Measurements from ENCODE around the gene DENND1A. TPM values are rescaled to one million over a fixed set of nuclear protein-coding genes. Genes with fewer than 3 reads are reported as not detected.
A peak's percentile ranks its signal among the peaks of the same experiment; 100 is the strongest.

DENND1A gene
- total and polyA plus RNA-seq, 2 experiments from 2014 or later: 13.1 to 28.7 TPM

- Histone ChIP-seq H3K27ac (ENCODE audit: low read depth) (no peak overlapping the region), H2AFZ (no peak overlapping the region), H3K4me3 (no peak overlapping the region), H3K36me3 (ENCODE audit: insufficient read depth) (no peaks in the 10 kb centered on the region), H3K4me2 (peak overlapping the region; percentile 28; the same call in 1 of the 2 replicates), H3K9me2 (ENCODE audit: insufficient read depth) (no peaks in the 10 kb centered on the region), H3K4me1 (ENCODE audit: insufficient read depth) (peaks cover 82% of the 10 kb centered on the region), H3K27me3 (ENCODE audit: insufficient read depth) (peaks cover 17% of the 10 kb centered on the region), H3F3A (replicated peaks; ENCODE audit: low read depth) (no peaks in the 10 kb centered on the region), H4K20me1 (replicated peaks; ENCODE audit: insufficient read depth) (no peaks in the 10 kb centered on the region), H3K79me2 (replicated peaks; ENCODE audit: insufficient read depth) (peaks cover 6% of the 10 kb centered on the region; the same call in 1 of the 2 replicates)
- H3K36me3 Mint-ChIP-seq (ENCODE audit: low read depth): no peaks in the 10 kb centered on the region
- no peak for DNase-seq (ENCODE audit: low spot score)
- peaks cover 80% of the 10 kb centered on the region for H3K4me1 Mint-ChIP-seq
- no peak overlapping the region for H3K4me3 Mint-ChIP-seq
- H3K9me3 Mint-ChIP-seq: no peaks in the 10 kb centered on the region; the same call in 2 of the 3 replicates
- H3K27ac Mint-ChIP-seq: no peak overlapping the region; the same call in 1 of the 2 replicates
- no peak for ATAC-seq
- H3K27me3 Mint-ChIP-seq (ENCODE audit: insufficient read depth, low read depth, poor library complexity): peaks cover 8% of the 10 kb centered on the region
- TF ChIP-seq, protein P1, sequence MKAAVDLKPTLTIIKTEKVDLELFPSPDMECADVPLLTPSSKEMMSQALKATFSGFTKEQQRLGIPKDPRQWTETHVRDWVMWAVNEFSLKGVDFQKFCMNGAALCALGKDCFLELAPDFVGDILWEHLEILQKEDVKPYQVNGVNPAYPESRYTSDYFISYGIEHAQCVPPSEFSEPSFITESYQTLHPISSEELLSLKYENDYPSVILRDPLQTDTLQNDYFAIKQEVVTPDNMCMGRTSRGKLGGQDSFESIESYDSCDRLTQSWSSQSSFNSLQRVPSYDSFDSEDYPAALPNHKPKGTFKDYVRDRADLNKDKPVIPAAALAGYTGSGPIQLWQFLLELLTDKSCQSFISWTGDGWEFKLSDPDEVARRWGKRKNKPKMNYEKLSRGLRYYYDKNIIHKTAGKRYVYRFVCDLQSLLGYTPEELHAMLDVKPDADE (IDR thresholded peaks at IDR 0.05): no peak
- no peak for TF ChIP-seq JUNB (IDR thresholded peaks at IDR 0.05; ENCODE audit: unreplicated experiment)
- no peak for TF ChIP-seq ZNF114 (CRISPR knock-in tag; IDR thresholded peaks at IDR 0.05)
- no peak for TF ChIP-seq POLR2AphosphoS5 (IDR thresholded peaks at IDR 0.05; ENCODE audit: low read depth)
- no peak for TF ChIP-seq REST (IDR thresholded peaks at IDR 0.05; ENCODE audit: unreplicated experiment)
Measured at GRCh38 chr9:123865226-123866000, 64.5 kb downstream of the DENND1A start.

GRCh38 chr9:123864251-123864650 lies 65.7 kb downstream of the DENND1A start:
- peaks cover 17% of the 10 kb centered on the region for H3K27me3 ChIP-seq (ENCODE audit: insufficient read depth)
- ATAC-seq: peak; percentile 12; the same call in 2 of the 3 replicates
- H3K4me1 ChIP-seq (ENCODE audit: insufficient read depth): peaks cover 83% of the 10 kb centered on the region
- H3K79me2 ChIP-seq (replicated peaks; ENCODE audit: insufficient read depth): peaks cover 6% of the 10 kb centered on the region; the same call in 1 of the 2 replicates
- H3K4me1 Mint-ChIP-seq: peaks cover 91% of the 10 kb centered on the region
- H3K4me3 ChIP-seq: peak overlapping the region; percentile 9
- H3K9me2 ChIP-seq (ENCODE audit: insufficient read depth): no peaks in the 10 kb centered on the region
- peak overlapping the region; percentile 43; the same call in 1 of the 2 replicates for H3K27ac Mint-ChIP-seq
- no peaks in the 10 kb centered on the region for H3K9me3 Mint-ChIP-seq
- peak overlapping the region; percentile 53 for H3K4me3 Mint-ChIP-seq
- H3K27ac ChIP-seq (ENCODE audit: low read depth): no peak overlapping the region
- no peak overlapping the region for H2AFZ ChIP-seq
- no peaks in the 10 kb centered on the region for H3K36me3 Mint-ChIP-seq (ENCODE audit: low read depth)
- H3K36me3 ChIP-seq (ENCODE audit: insufficient read depth): no peaks in the 10 kb centered on the region
- peaks cover 8% of the 10 kb centered on the region for H3K27me3 Mint-ChIP-seq (ENCODE audit: insufficient read depth, low read depth, poor library complexity)
- peak overlapping the region; percentile 28 for H3K4me2 ChIP-seq
- DNase-seq (ENCODE audit: low spot score): peak; percentile 32
- H4K20me1 ChIP-seq (replicated peaks; ENCODE audit: insufficient read depth): no peaks in the 10 kb centered on the region
- H3F3A ChIP-seq (replicated peaks; ENCODE audit: low read depth): no peaks in the 10 kb centered on the region
- TF ChIP-seq POLR2AphosphoS5 (IDR thresholded peaks at IDR 0.05; ENCODE audit: low read depth): no peak
- no peak for TF ChIP-seq ZNF462 (CRISPR knock-in tag; IDR thresholded peaks at IDR 0.05)
- TF ChIP-seq CTCF (conservative IDR thresholded peaks at IDR 0.05; ENCODE audit: low read depth in 2 of 2): no peak
